Uterus (tissue), 4 donors: Measurements from ENCODE around the gene CD48. TPM values are rescaled to one million over a fixed set of nuclear protein-coding genes. Genes with fewer than 3 reads are reported as not detected.

Source experiments
- DNase-seq, 2 donors: peaks; one replicate each; pipeline ENCODE4 v3.0.0-alpha.2; 2019 to 2020
- H3K27ac ChIP-seq, 2 donors: fragments of 200-600 bp; sonication (generic); 1 replicate in 1 of 2; 2 replicates in 1 of 2; pipeline ENCODE4 v1.5.1; 2016 to 2018
- H3K27me3 ChIP-seq, 2 donors: fragments of 200-600 bp; sonication (generic); one replicate each; pipeline ENCODE4 v1.5.1; 2018 to 2019; ENCODE audit warnings: control low read depth in 1 of 2
- H3K36me3 ChIP-seq, 2 donors: fragments of 200-600 bp; sonication (generic); one replicate each; pipeline ENCODE4 v1.5.1; 2019; ENCODE audit warnings: control low read depth in 1 of 2
- H3K4me1 ChIP-seq, 2 donors: fragments of 200-600 bp; sonication (generic); one replicate each; pipeline ENCODE4 v1.5.1; 2018 to 2019; ENCODE audit warnings: control low read depth in 1 of 2
- H3K4me3 ChIP-seq, 2 donors: fragments of 200-600 bp; sonication (generic); 1 replicate in 1 of 2; 2 replicates in 1 of 2; pipeline ENCODE4 v1.5.1; 2018 to 2019; ENCODE audit warnings: mild to moderate bottlenecking in 1 of 2
- H3K9me3 ChIP-seq, 2 donors: fragments of 200-600 bp; sonication (generic); one replicate each; pipeline ENCODE4 v1.5.1; 2019; ENCODE audit warnings: control low read depth in 1 of 2
- POLR2A ChIP-seq, 2 donors: fragments of 450-650 bp; IDR thresholded peaks; one replicate each; pipeline ENCODE4 v1.6.1; 2016; ENCODE audit warnings: antibody characterized with exemption in 2 of 2, mild to moderate bottlenecking in 1 of 2, moderate library complexity in 1 of 2
- intact Hi-C: fragments of 100-400 bp; cut with DNase I; formaldehyde crosslinking; loops from one replicate; pipeline ENCODE4 v1.15.1; 2023; ENCODE audit warnings: low total_unique reads
- total RNA-seq, 4 donors: library from RNA; depleted of rRNA in 3 of 4; stranded (reverse); fragments of >200 nt in 3 of 4; gene quantifications; one replicate each; pipeline versions ENCODE4 v1.1.0 to v1.2.4, GENCODE V29; 2014 to 2023
- TF ChIP-seq, protein P1 (sequence below), 4 experiments: fragments of 200-600 bp in 2 of 4; fragments of 450-650 bp in 2 of 4; sonication (generic) in 2 of 4; IDR thresholded peaks; one replicate each; pipeline ENCODE4 v1.5.1; 2016 to 2019; ENCODE audit warnings: antibody characterized with exemption in 4 of 4, mild to moderate bottlenecking in 2 of 4, moderate library complexity in 1 of 4
- donor health status: DM: yes; HTN: yes; CAD: no.

CD48 gene
- total RNA-seq, 4 donors from 2014 or later = 0.51 to 10.0 (median 2.6) TPM

DNA sequence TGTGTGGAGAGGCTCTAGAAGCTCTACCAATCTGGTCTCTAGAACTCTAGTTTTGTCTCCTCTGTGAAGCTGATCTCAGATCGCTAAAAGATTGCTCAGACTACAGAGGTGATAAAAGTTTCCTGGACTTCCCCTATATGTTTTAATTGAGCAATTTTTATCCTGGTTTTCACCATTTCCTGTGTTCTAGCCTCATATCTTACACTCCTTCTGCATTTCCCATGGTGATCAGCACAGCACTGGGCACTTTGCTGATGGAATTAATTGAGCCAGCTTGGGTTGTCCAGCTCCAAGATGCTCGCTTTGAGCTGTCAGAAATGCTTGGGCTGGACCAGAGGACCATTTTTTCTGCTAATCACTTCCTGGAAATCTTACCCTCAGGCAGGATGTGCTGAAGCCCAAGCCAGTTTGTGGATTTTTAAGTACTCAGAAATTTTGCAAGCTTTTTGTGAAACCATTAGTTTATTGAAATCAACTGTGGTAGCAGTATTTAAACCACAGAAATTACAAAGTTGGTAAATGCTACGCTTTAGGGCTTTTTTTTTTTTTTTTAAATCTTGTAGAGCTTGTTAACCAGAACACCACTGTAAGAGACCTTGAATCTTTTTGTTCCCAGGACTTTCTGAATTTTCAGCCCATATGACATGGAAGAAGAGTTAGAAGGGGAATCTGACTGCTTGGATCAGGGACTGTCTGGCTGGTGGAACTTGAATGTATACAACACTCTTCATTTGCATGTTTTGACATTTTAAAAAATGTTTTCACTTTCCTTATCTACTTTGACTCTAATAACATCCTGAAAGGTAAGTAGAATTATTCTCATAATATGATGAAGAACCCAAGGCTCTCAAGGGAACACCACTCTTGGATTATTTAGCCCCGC is 28.4 kb downstream of the CD48 start:
- Histone ChIP-seq H3K4me1 (no peaks in the 10 kb centered on the region), H3K27ac (no peak overlapping the region), H3K27me3 (no peaks in the 10 kb centered on the region), H3K36me3 (no peaks in the 10 kb centered on the region), H3K9me3 (no peaks in the 10 kb centered on the region), H3K4me3 (no peak overlapping the region)
- no peak for DNase-seq
- no peak for TF ChIP-seq POLR2A (IDR thresholded peaks at IDR 0.05)
- TF ChIP-seq, protein P1, sequence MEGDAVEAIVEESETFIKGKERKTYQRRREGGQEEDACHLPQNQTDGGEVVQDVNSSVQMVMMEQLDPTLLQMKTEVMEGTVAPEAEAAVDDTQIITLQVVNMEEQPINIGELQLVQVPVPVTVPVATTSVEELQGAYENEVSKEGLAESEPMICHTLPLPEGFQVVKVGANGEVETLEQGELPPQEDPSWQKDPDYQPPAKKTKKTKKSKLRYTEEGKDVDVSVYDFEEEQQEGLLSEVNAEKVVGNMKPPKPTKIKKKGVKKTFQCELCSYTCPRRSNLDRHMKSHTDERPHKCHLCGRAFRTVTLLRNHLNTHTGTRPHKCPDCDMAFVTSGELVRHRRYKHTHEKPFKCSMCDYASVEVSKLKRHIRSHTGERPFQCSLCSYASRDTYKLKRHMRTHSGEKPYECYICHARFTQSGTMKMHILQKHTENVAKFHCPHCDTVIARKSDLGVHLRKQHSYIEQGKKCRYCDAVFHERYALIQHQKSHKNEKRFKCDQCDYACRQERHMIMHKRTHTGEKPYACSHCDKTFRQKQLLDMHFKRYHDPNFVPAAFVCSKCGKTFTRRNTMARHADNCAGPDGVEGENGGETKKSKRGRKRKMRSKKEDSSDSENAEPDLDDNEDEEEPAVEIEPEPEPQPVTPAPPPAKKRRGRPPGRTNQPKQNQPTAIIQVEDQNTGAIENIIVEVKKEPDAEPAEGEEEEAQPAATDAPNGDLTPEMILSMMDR (IDR thresholded peaks at IDR 0.05) = no peak
- intact Hi-C loops = no loop called here

DNA sequence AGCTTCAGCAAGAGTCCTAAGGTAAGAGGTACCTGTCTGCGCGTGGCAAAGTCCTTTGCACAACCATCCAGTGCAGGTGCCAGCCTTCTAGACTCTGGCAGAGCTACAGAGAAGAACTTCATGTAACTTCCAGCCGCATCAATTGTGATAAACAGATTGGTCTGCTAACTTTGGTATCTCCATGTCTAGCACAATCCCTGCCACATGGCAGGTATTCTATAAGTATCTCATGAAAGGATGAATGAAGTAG is 29.8 kb downstream of the CD48 start:
- intact Hi-C loops = no loop called here
- no peaks in the 10 kb centered on the region for H3K36me3 ChIP-seq
- no peaks in the 10 kb centered on the region for H3K4me1 ChIP-seq
- no peaks in the 10 kb centered on the region for H3K27me3 ChIP-seq
- TF ChIP-seq POLR2A (IDR thresholded peaks at IDR 0.05) = no peak
- TF ChIP-seq, protein P1 (IDR thresholded peaks at IDR 0.05) = no peak
- no peak overlapping the region for H3K4me3 ChIP-seq
- H3K9me3 ChIP-seq = no peaks in the 10 kb centered on the region
- no peak overlapping the region for H3K27ac ChIP-seq
- no peak for DNase-seq

DNA sequence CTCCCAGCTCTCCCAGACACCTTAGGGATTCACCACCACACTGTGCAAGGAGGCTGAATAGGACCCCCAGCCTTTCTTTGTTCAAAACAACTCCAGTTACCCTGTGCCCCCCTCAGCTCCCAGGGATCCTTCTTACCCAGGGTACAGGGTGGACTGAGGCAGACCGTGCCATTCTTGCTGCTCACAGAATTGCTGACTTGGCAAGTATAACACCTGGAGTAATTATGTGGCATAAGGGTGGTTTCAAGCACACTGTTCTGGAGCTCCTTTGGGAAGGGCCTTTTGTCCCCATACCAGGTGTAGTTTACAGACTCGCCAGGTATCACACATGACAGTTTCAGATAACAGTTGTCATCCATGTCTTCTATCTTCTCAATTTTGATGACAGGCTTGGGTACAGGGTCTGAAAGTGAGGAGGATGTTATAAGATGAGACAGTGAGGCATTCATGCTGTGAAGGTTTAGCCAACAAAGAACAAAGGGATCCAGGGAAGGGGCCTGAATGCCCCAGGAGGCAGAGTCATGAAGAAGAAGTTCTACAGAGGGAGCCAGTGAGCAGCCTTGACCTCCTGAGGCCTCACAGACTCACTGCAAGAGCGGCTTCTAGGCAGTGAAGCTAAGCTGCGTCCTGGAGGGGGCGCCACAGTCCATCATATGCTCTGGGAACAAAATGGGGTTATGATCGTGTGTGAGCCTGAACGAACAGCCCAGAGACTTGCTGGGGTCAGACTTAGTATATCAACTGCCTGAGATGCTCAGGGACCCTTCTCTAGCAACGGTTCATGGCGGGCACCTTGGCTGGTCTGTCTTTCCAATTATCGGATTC is 30.3 kb downstream of the CD48 start:
- no peaks in the 10 kb centered on the region for H3K9me3 ChIP-seq
- H3K27me3 ChIP-seq = no peaks in the 10 kb centered on the region
- H3K4me3 ChIP-seq = no peak overlapping the region
- intact Hi-C loops = no loop called here
- H3K4me1 ChIP-seq = no peaks in the 10 kb centered on the region
- TF ChIP-seq, protein P1 (IDR thresholded peaks at IDR 0.05) = peak in 1 of 4 experiments; percentile 11
- no peak for TF ChIP-seq POLR2A (IDR thresholded peaks at IDR 0.05)
- peak; percentile 16 to 29 for DNase-seq
- H3K27ac ChIP-seq = no peak overlapping the region
- no peaks in the 10 kb centered on the region for H3K36me3 ChIP-seq

DNA sequence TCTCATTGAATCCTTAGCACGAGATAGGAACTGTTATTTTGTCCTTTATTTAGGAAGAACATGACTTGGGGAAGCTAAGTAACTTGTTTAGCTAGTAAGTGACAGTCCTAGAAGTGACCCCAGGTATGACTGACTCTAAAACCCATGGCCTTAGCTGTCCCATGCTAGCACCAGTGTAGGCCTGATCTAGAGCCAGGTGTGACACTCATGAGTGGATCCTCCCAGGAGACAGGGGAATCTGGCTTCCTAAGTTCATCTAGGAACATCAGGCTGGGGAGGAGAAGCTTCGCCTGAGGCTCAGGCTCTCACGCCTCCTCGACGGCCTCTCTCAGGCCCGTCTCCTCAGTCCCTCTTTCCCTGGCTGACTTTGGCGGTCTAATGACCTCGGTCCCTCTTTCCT is 31.2 kb downstream of the CD48 start:
- no peak for DNase-seq
- no peak overlapping the region for H3K4me3 ChIP-seq
- no peaks in the 10 kb centered on the region for H3K36me3 ChIP-seq
- intact Hi-C loops = no loop called here
- H3K27ac ChIP-seq = no peak overlapping the region
- no peaks in the 10 kb centered on the region for H3K9me3 ChIP-seq
- no peaks in the 10 kb centered on the region for H3K4me1 ChIP-seq
- TF ChIP-seq, protein P1 (IDR thresholded peaks at IDR 0.05) = no peak
- TF ChIP-seq POLR2A (IDR thresholded peaks at IDR 0.05) = no peak
- H3K27me3 ChIP-seq = no peaks in the 10 kb centered on the region

DNA sequence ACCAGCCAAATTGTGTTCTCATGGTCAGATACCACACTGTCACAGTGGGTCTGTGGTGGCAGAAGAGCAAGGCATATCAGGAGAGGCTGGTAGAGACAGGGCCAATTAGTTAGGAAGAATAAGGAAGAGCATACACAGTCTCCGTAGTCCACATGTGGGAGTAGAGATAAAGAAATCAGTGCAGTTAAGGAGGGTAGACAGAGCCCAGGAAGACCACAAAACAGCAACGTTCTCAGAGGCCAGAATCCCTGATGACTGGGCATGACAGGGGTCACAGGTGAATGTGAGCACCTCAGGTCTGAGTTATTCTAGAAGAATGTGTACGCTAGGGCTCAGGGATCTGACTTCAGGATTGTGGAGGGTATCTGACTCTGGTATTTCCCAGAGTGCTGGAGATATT is 31.7 kb downstream of the CD48 start:
- intact Hi-C loops = no loop called here
- TF ChIP-seq, protein P1 (IDR thresholded peaks at IDR 0.05) = no peak
- TF ChIP-seq POLR2A (IDR thresholded peaks at IDR 0.05) = no peak
- Histone ChIP-seq H3K36me3 (no peaks in the 10 kb centered on the region), H3K4me1 (no peaks in the 10 kb centered on the region), H3K27me3 (no peaks in the 10 kb centered on the region), H3K9me3 (no peaks in the 10 kb centered on the region), H3K4me3 (no peak overlapping the region), H3K27ac (no peak overlapping the region)
- no peak for DNase-seq
